Mucosa of descending colon (tissue), 3 donors: ENCODE measurements around the gene EIPR1. TPM values are rescaled to one million over a fixed set of nuclear protein-coding genes. Genes with fewer than 3 reads are reported as not detected.

Source experiments
- ATAC-seq: fragments of 200-7000 bp; cut with Tn5 transposase; one replicate; pipeline ENCODE4 v1.9.1; 2020; ENCODE audit warnings: mild to moderate bottlenecking, moderate library complexity
- DNase-seq, 3 donors: peaks; one replicate each; pipeline ENCODE4 v3.0.0-alpha.2; 2020
- H3K36me3 ChIP-seq: fragments of 200-600 bp; one replicate; pipeline ENCODE4 v1.8.0; 2021; ENCODE audit warnings: low read depth, mild to moderate bottlenecking
- H3K4me1 ChIP-seq: fragments of 200-600 bp; one replicate; pipeline ENCODE4 v1.8.0; 2021; ENCODE audit warnings: low read depth, mild to moderate bottlenecking
- H3K4me3 ChIP-seq: fragments of 200-600 bp; one replicate; pipeline ENCODE4 v1.8.0; 2021; ENCODE audit warnings: mild to moderate bottlenecking
- H3K9me3 ChIP-seq: fragments of 200-600 bp; one replicate; pipeline ENCODE4 v1.8.0; 2021; ENCODE audit warnings: mild to moderate bottlenecking
- intact Hi-C, 2 donors: fragments of 100-400 bp; cut with DNase I in 1 of 2; cut with micrococcal nuclease in 1 of 2; formaldehyde crosslinking; loops; one replicate each; pipeline versions ENCODE4 v1.11.0 to v1.11.1; 2022; cut with DNase I, micrococcal nuclease
- total RNA-seq, 3 donors: library from RNA; stranded (reverse); fragmentation: NEBNext Ultra II Directional in 2 of 3; extraction: Animal tissue kit (Norgen Biotek cat#: 25700) in 2 of 3; gene quantifications; one replicate each; pipeline versions ENCODE4 v1.2.1 to v1.2.4, GENCODE V29; 2021 to 2023
- TF ChIP-seq, protein P1 (sequence below): fragments of 200-600 bp; IDR thresholded peaks from one replicate; pipeline ENCODE4 v1.8.0; 2022; ENCODE audit warnings: antibody characterized with exemption, mild to moderate bottlenecking
- donor health status: DM: no; HTN: no; CAD: no; lungs with moderate emphysema.
- donor health status: DM: no; HTN: no; CAD: no.
- donor health status: DM: no; HTN: yes; CAD: no.

EIPR1 gene
- total RNA-seq, 3 donors from 2014 or later: 15.9 to 27.1 (median 25.0) TPM

DNA sequence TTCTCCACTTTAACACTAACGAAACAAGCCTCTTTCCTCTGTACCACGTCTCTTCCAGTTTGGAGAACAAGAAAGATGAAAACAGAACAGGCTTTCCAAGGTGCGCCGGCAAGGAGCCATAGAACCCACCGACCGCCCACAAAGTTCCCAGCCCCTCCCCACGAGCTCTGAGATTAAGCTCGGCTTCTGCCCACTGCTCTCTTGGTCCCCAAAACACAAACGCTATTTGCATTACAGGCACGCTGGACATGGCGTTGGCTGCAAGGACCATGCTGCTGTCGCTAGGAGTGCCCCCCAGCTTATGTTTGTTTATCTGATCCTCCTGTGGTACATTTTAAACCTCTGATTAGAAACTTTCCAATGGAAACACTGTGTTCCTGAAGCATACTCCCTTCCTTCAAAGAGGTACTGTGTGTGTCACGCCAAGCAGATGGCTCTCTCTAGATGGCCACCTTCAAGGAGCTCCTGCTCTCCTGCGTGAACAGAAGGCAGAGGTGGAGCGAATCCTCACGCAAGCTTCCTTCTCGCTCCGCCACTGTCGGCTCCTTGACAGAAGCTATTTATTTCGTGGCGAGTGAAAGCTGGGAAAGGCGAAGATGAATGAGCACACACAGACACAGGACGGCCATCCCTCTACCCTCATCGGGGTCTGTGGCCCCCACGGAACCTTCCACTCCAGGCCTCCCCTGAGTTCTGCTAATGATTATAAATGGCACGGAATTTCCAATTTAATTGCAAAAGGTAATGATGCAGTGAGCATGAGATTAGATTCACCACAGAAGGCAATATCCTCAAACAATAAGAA lies 166.2 kb downstream of the EIPR1 start:
- Histone ChIP-seq H3K4me3 (no peak overlapping the region), H3K36me3 (no peaks in the 10 kb centered on the region), H3K9me3 (no peaks in the 10 kb centered on the region), H3K4me1 (no peaks in the 10 kb centered on the region)
- DNase-seq (no peak), ATAC-seq (no peak)
- intact Hi-C loops: no loop called here
- TF ChIP-seq, protein P1, sequence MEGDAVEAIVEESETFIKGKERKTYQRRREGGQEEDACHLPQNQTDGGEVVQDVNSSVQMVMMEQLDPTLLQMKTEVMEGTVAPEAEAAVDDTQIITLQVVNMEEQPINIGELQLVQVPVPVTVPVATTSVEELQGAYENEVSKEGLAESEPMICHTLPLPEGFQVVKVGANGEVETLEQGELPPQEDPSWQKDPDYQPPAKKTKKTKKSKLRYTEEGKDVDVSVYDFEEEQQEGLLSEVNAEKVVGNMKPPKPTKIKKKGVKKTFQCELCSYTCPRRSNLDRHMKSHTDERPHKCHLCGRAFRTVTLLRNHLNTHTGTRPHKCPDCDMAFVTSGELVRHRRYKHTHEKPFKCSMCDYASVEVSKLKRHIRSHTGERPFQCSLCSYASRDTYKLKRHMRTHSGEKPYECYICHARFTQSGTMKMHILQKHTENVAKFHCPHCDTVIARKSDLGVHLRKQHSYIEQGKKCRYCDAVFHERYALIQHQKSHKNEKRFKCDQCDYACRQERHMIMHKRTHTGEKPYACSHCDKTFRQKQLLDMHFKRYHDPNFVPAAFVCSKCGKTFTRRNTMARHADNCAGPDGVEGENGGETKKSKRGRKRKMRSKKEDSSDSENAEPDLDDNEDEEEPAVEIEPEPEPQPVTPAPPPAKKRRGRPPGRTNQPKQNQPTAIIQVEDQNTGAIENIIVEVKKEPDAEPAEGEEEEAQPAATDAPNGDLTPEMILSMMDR: no peak

DNA sequence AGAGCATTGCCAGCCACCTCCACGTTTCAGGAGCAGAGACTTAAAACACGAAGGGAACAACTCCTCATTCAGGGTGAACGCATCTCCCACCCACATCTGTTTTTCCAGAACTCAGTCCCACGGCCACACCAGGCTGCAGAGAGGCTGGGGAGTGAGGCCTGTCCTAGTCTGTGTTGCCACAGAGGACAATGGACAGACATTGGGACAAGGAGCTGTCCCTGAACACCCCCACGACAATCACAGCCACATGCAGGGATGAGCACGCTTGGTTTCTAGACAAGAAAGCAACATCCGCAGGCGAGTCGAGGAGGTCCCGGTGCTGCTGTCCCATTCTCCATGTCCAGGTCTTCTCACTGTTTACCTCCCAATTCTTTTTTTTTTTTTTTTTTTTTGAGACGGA lies 167.4 kb downstream of the EIPR1 start:
- H3K4me3 ChIP-seq: no peak overlapping the region
- no peaks in the 10 kb centered on the region for H3K4me1 ChIP-seq
- DNase-seq: no peak
- H3K36me3 ChIP-seq: no peaks in the 10 kb centered on the region
- TF ChIP-seq, protein P1: no peak
- ATAC-seq: no peak
- intact Hi-C loops: no loop called here
- H3K9me3 ChIP-seq: no peaks in the 10 kb centered on the region

DNA sequence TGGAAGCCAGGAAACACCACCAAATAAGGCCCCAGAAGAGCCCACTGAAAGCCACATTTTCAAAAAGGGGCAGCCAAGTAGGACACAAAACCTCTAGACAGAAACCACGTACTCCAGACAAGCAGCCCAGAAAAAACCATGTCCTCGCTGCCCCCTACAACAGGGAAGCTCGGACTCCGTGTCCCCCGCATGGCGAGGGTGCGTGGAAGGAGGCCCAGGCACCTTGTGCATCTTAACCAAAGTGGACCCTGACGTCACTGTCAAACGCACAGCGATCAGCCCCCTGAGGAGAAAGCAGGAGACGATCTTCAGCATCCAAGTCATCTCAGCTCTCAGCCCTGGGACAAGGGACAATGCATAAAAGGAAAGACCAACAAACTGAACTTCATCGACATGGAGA lies 168.4 kb downstream of the EIPR1 start:
- no peaks in the 10 kb centered on the region for H3K4me1 ChIP-seq
- TF ChIP-seq, protein P1: no peak

DNA sequence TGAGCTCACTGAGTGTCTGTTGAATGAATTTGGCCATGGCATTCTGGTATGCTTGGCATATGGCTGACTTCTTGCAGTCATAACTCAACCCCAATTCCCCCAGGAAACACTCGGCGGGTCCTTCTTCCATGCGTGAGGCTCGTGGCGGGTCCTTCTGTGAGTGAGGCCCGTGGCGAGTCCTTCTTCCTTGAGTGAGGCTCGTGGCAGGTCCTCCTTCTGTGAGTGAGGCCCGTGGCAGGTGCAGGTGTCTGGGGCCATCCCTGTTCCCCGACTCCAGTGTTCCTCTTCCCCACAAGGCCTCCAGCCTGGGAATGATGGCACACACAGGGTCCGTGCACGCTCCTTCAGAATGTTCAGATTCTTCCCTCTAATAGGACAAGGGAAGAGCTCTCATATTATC lies 169.0 kb downstream of the EIPR1 start:
- intact Hi-C loops: no loop called here
- no peaks in the 10 kb centered on the region for H3K4me1 ChIP-seq
- TF ChIP-seq, protein P1: no peak
- ATAC-seq (no peak), DNase-seq (no peak)
- no peaks in the 10 kb centered on the region for H3K9me3 ChIP-seq
- H3K4me3 ChIP-seq: no peak overlapping the region
- no peaks in the 10 kb centered on the region for H3K36me3 ChIP-seq

More for the DNA sequence above, 168.4 kb downstream of the EIPR1 start:
- Histone ChIP-seq H3K4me3 (no peak overlapping the region), H3K9me3 (no peaks in the 10 kb centered on the region), H3K36me3 (no peaks in the 10 kb centered on the region)
- intact Hi-C loops: no loop called here
- no peak for DNase-seq
- no peak for ATAC-seq

DNA sequence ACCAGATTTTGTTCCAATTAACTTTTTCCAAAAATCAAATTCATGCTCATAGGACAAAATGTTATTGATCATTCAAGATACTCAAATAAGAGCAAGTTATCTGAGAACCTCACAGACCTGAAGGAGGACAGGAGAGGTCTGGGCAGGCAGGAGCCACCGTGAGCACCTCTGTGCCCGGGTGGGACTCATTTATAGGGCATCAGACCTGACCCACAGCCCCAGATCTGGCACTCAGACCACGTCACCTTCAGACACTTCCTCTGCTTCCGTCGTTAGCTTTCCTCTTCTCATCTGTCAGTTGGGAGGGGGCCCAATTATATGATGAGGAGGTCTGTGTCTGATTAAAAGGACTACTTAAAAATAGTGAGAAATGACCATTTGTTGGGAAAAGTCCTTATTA lies 169.4 kb downstream of the EIPR1 start:
- DNase-seq (no peak), ATAC-seq (no peak)
- intact Hi-C loops: no loop called here
- H3K9me3 ChIP-seq: no peaks in the 10 kb centered on the region
- H3K4me1 ChIP-seq: no peaks in the 10 kb centered on the region
- H3K4me3 ChIP-seq: no peak overlapping the region
- H3K36me3 ChIP-seq: no peaks in the 10 kb centered on the region
- TF ChIP-seq, protein P1: no peak
